Measurements from ENCODE around the gene BEAN1. TPM values are rescaled to one million over a fixed set of nuclear protein-coding genes. Genes with fewer than 3 reads are reported as not detected.

BEAN1 gene
- total RNA-seq, 4 donors from 2014 or later: 0.47 to 1.0 (median 0.54) TPM; not detected in 1

GRCh38 chr16:66529475-66529874 is 102.4 kb downstream of the BEAN1 start:
- Histone ChIP-seq H3K27me3 (no peaks in the 10 kb centered on the region), H3K4me3 (no peak overlapping the region), H3K4me1 (peaks cover 0 to 4% (median 0%) of the 10 kb centered on the region in 3 donors), H3K9me3 (no peaks in the 10 kb centered on the region), H3K36me3 (peaks cover 0 to 100% of the 10 kb centered on the region in 2 donors), H3K27ac (no peak overlapping the region)
- 75 to 90% methylated on average over 3 to 6 of the region's 6 CpGs for WGBS, 2 donors (ENCODE audit: low coverage in 1 of 2)
- TF ChIP-seq POLR2A (IDR thresholded peaks at IDR 0.05): no peak
- TF ChIP-seq CTCF (IDR thresholded peaks at IDR 0.05): no peak
- no peak for TF ChIP-seq EP300 (IDR thresholded peaks at IDR 0.05)
- TF ChIP-seq POLR2AphosphoS5 (IDR thresholded peaks at IDR 0.05): no peak
- no peak for ATAC-seq

Other genes with a start within 250 kb of the BEAN1 start
- 10 to 100 TPM; 16.2 to 50.1 (median 38.5) TPM for gene CDH5, start 60.6 kb upstream of the BEAN1 start, total RNA-seq
- 10 to 100 TPM; 32.7 to 42.8 (median 37.0) TPM for gene TK2, start 122.8 kb downstream of the BEAN1 start, total RNA-seq
- gene CKLF, start 125.3 kb downstream of the BEAN1 start, total RNA-seq: 10 to 100 TPM; 13.1 to 31.5 (median 17.9) TPM
- gene CMTM1, start 139.1 kb downstream of the BEAN1 start, total RNA-seq: under 1 TPM in 1 of 4 donors, not detected in 3; 0.89 TPM
- gene CMTM2, start 152.2 kb downstream of the BEAN1 start, total RNA-seq: not detected
- 10 to 100 TPM; 15.7 to 24.9 (median 19.3) TPM for gene CMTM3, start 177.4 kb downstream of the BEAN1 start, total RNA-seq